Peyer's patch (tissue), 4 donors: ENCODE results near the gene CLASP2. TPM values are rescaled to one million over a fixed set of nuclear protein-coding genes. Genes with fewer than 3 reads are reported as not detected.

Experiments used
- DNase-seq, 3 donors: peaks; one replicate each; pipeline ENCODE4 v3.0.0-alpha.2; 2017 to 2019
- H3K27ac ChIP-seq, 4 donors: fragments of 200-600 bp; sonication (generic); one replicate each; pipeline ENCODE4 v1.5.1; 2016 to 2019
- H3K27me3 ChIP-seq, 2 donors: fragments of 200-600 bp; sonication (generic); one replicate each; pipeline ENCODE4 v1.5.1; 2019
- H3K36me3 ChIP-seq, 3 donors: fragments of 200-600 bp; sonication (generic); one replicate each; pipeline ENCODE4 v1.5.1; 2016 to 2019
- H3K4me1 ChIP-seq, 4 donors: fragments of 200-600 bp; sonication (generic); one replicate each; pipeline ENCODE4 v1.5.1; 2016 to 2019
- H3K4me3 ChIP-seq, 4 donors: fragments of 200-600 bp; sonication (generic); 1 replicate in 3 of 4; 2 replicates in 1 of 4; pipeline ENCODE4 v1.5.1; 2016 to 2019; ENCODE audit warnings: mild to moderate bottlenecking in 1 of 4
- H3K9me3 ChIP-seq, 4 donors: fragments of 200-600 bp; sonication (generic); one replicate each; pipeline ENCODE4 v1.5.1; 2016 to 2019; ENCODE audit warnings: mild to moderate bottlenecking in 1 of 4
- CTCF ChIP-seq, 6 experiments: fragments of 450-650 bp in 4 of 6; fragments of 200-600 bp in 2 of 6; sonication (generic) in 1 of 6; IDR thresholded peaks; one replicate each; pipeline ENCODE4 v1.5.1; 2017 to 2019; ENCODE audit warnings: antibody characterized with exemption in 6 of 6, mild to moderate bottlenecking in 3 of 6, moderate library complexity in 1 of 6
- POLR2A ChIP-seq, 2 donors: fragments of 450-650 bp; IDR thresholded peaks; one replicate each; pipeline ENCODE4 v1.5.1; 2017; ENCODE audit warnings: antibody characterized with exemption in 2 of 2, mild to moderate bottlenecking in 2 of 2, moderate library complexity in 2 of 2
- total RNA-seq, 4 donors: library from RNA; depleted of rRNA; stranded (reverse); fragments of >200 nt; gene quantifications; one replicate each; pipeline ENCODE4 v1.1.0, GENCODE V29; 2016

CLASP2 gene
- total RNA-seq, 4 donors from 2014 or later = 37.0 to 73.4 (median 66.4) TPM

GRCh38 chr3:33749546-33750210 lies 31.6 kb upstream of the CLASP2 start:
- H3K9me3 ChIP-seq = peaks cover 0 to 10% (median 2%) of the 10 kb centered on the region in 4 donors
- H3K4me3 ChIP-seq = no peak overlapping the region
- H3K27ac ChIP-seq = no peak overlapping the region

GRCh38 chr3:33746416-33747116 lies 28.5 kb upstream of the CLASP2 start:
- no peak for DNase-seq
- no peak overlapping the region for H3K27ac ChIP-seq
- H3K9me3 ChIP-seq = no peaks in the 10 kb centered on the region
- H3K4me1 ChIP-seq = no peaks in the 10 kb centered on the region
- no peak overlapping the region for H3K4me3 ChIP-seq
- H3K36me3 ChIP-seq = no peaks in the 10 kb centered on the region
- H3K27me3 ChIP-seq = no peaks in the 10 kb centered on the region
- TF ChIP-seq POLR2A (IDR thresholded peaks at IDR 0.05) = no peak
- TF ChIP-seq CTCF (IDR thresholded peaks at IDR 0.05) = no peak

More at GRCh38 chr3:33749546-33750210, 31.6 kb upstream of the CLASP2 start:
- TF ChIP-seq CTCF (IDR thresholded peaks at IDR 0.05) (no peak), POLR2A (IDR thresholded peaks at IDR 0.05) (no peak)
- Histone ChIP-seq H3K36me3 (no peaks in the 10 kb centered on the region), H3K27me3 (no peaks in the 10 kb centered on the region), H3K4me1 (no peaks in the 10 kb centered on the region)
- DNase-seq = no peak

- Histone ChIP-seq H3K9me3 (peaks cover 0 to 4% (median 0%) of the 10 kb centered on the region in 4 donors), H3K27me3 (no peaks in the 10 kb centered on the region), H3K4me3 (no peak overlapping the region), H3K27ac (no peak overlapping the region), H3K36me3 (no peaks in the 10 kb centered on the region), H3K4me1 (no peaks in the 10 kb centered on the region)
- no peak for TF ChIP-seq POLR2A (IDR thresholded peaks at IDR 0.05)
- TF ChIP-seq CTCF (IDR thresholded peaks at IDR 0.05) = no peak
- no peak for DNase-seq
Observed at GRCh38 chr3:33737146-33737545, 19.1 kb upstream of the CLASP2 start.

- peak in 1 of 6 experiments; percentile 11 for TF ChIP-seq CTCF (IDR thresholded peaks at IDR 0.05)
- TF ChIP-seq POLR2A (IDR thresholded peaks at IDR 0.05) = no peak
- no peak for DNase-seq
- Histone ChIP-seq H3K27me3 (no peaks in the 10 kb centered on the region), H3K4me1 (no peaks in the 10 kb centered on the region), H3K4me3 (no peak overlapping the region), H3K27ac (no peak overlapping the region), H3K9me3 (peaks cover 0 to 8% (median 0%) of the 10 kb centered on the region in 4 donors), H3K36me3 (no peaks in the 10 kb centered on the region)
Observed at GRCh38 chr3:33732394-33732793, 14.3 kb upstream of the CLASP2 start.

GRCh38 chr3:33729993-33730392 lies 11.9 kb upstream of the CLASP2 start:
- DNase-seq = no peak
- H3K36me3 ChIP-seq = no peaks in the 10 kb centered on the region
- peaks cover 0 to 8% (median 0%) of the 10 kb centered on the region in 4 donors for H3K9me3 ChIP-seq
- H3K27me3 ChIP-seq = no peaks in the 10 kb centered on the region
- no peaks in the 10 kb centered on the region for H3K4me1 ChIP-seq
- no peak overlapping the region for H3K4me3 ChIP-seq
- TF ChIP-seq POLR2A (IDR thresholded peaks at IDR 0.05) (no peak), CTCF (IDR thresholded peaks at IDR 0.05) (no peak)
- no peak overlapping the region for H3K27ac ChIP-seq
